NCI-H2107 treated with DMSO at 0.1 percent for 48 hours (cell line): ENCODE measurements around the gene OR2J3.
"Not testable (repeated sequence)": the region's sequence is repeated elsewhere in the genome, so short reads cannot be mapped to it uniquely, and the experiment has no call there.

ENCODE experiments used
- DNase-seq: peaks from one replicate; lab custom pipeline; 2025; ENCODE audit not compliant: unreplicated experiment; lab: John Stamatoyannopoulos, UW

OR2J3 gene

DNA sequence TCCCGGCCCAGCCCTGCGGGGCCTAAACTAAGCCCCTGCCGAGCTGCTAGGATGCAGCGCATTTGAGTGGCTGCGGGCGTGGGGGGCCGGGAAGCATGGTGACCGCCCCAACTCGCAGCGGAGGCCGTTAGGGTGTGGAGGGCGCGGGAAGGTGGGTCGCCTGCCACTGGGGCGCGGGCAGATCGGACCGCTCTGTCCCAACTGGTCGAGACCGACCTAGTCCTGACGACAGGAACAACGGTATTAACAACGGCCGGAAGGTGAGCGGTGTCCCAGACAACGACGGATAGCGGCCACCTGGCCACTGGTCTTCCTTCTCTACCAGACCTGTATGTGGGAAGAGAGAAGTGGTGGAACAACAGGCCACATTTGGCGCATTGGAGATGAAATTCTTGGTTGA lies 52.1 kb downstream of the OR2J3 start:
- DNase-seq = not testable (repeated sequence)
